Endothelial cell of umbilical vein (primary cell): ENCODE results near the gene C9orf153. TPM values are rescaled to one million over a fixed set of nuclear protein-coding genes. Genes with fewer than 3 reads are reported as not detected.

Experiments used
- BruUV-seq: library from RNA; stranded (reverse); fragments of 400-500 nt; replicated peaks from 2 replicates; lab custom pipeline; 2021; lab: Mats Ljungman, UMichigan
- CTCF ChIA-PET: fragments of 300-600, 350-600 bp; sonication (Branson Sonifier 250); formaldehyde crosslinking; loops from one replicate; lab custom pipeline; 2021; ENCODE audit warnings: antibody characterized with exemption, inconsistent platforms; lab: Charles Lee
- POLR2A ChIA-PET: fragments of 300-600, 350-600 bp; sonication (Branson Sonifier 250); formaldehyde crosslinking; loops from one replicate; lab custom pipeline; 2021; ENCODE audit warnings: antibody characterized with exemption, inconsistent platforms; lab: Charles Lee
- DNase-seq: peaks from one replicate; pipeline ENCODE4 v3.0.0-alpha.2; 2011; ENCODE audit warnings: low read depth, low spot score
- FAIRE-seq: peaks from 2 replicates; lab custom pipeline; 2011; peaks lifted over from hg19 to GRCh38; lab: Jason Lieb, UNC
- H2AFZ ChIP-seq: 2 replicates; pipeline ENCODE4 v1.6.0; 2012; ENCODE audit warnings: low read depth, low read length, control low read depth, inconsistent platforms
- H3K27ac ChIP-seq: 2 replicates; pipeline ENCODE4 v1.5.1; 2011; ENCODE audit warnings: low read depth, mild to moderate bottlenecking, control low read depth, low read length, moderate library complexity; ENCODE audit not compliant: insufficient read depth
- H3K27me3 ChIP-seq, 2 experiments: 2 replicates each; pipeline versions ENCODE4 v1.6.0 to v1.6.1; 2011; ENCODE audit warnings: low read length in 2 of 2, mixed read lengths in 1 of 2; ENCODE audit not compliant: control insufficient read depth in 2 of 2, insufficient read depth in 2 of 2
- H3K36me3 ChIP-seq, 2 experiments: 2 replicates in 1 of 2; 3 replicates in 1 of 2; pipeline ENCODE4 v1.5.1; 2011; ENCODE audit warnings: low read length in 2 of 2, mild to moderate bottlenecking in 1 of 2, moderate library complexity in 1 of 2; ENCODE audit not compliant: control insufficient read depth in 2 of 2, insufficient read depth in 2 of 2; ENCODE audit errors: extremely low read depth in 1 of 2
- H3K4me1 ChIP-seq: 3 replicates; pipeline ENCODE4 v1.5.1; 2011; ENCODE audit warnings: mild to moderate bottlenecking, low read length; ENCODE audit not compliant: control insufficient read depth, insufficient read depth; ENCODE audit errors: extremely low read depth
- H3K4me2 ChIP-seq: 2 replicates; pipeline ENCODE4 v1.6.1; 2011; ENCODE audit warnings: low read length, control low read depth, mixed read lengths; ENCODE audit not compliant: insufficient read depth
- H3K4me3 ChIP-seq, 3 experiments: fragments of 200-600 bp in 1 of 3; sonication (generic), shearing (Covaris generic) in 1 of 3; replicated peaks in 1 of 3; 2 replicates each; pipeline ENCODE4 v1.5.1; 2011 to 2016; ENCODE audit warnings: control low read depth in 3 of 3, low read length in 3 of 3, mild to moderate bottlenecking in 2 of 3, inconsistent platforms in 1 of 3, low read depth in 1 of 3, moderate library complexity in 1 of 3; ENCODE audit not compliant: insufficient read depth in 1 of 3
- H3K79me2 ChIP-seq: 2 replicates; pipeline ENCODE4 v1.6.0; 2012; ENCODE audit warnings: low read length, inconsistent platforms; ENCODE audit not compliant: control insufficient read depth, insufficient read depth
- H3K9ac ChIP-seq: replicated peaks from 2 replicates; pipeline ENCODE3; 2011; ENCODE audit warnings: low read length, control low read depth; ENCODE audit not compliant: insufficient read depth; ENCODE audit errors: extremely low read depth
- H3K9me1 ChIP-seq: replicated peaks from 3 replicates; pipeline ENCODE4 v1.6.0; 2011; ENCODE audit warnings: mild to moderate bottlenecking, low read length; ENCODE audit not compliant: control insufficient read depth, insufficient read depth; ENCODE audit errors: extremely low read depth
- H3K9me3 ChIP-seq: replicated peaks from 2 replicates; pipeline ENCODE4 v1.5.1; 2012; ENCODE audit warnings: low read length, inconsistent platforms; ENCODE audit not compliant: control insufficient read depth, insufficient read depth
- H4K20me1 ChIP-seq: replicated peaks from 2 replicates; pipeline ENCODE3; 2011; ENCODE audit warnings: mild to moderate bottlenecking, low read length; ENCODE audit not compliant: control insufficient read depth, insufficient read depth; ENCODE audit errors: extremely low read depth
- CTCF ChIP-seq, 2 donors: IDR thresholded peaks; 1 replicate in 1 of 2; 2 replicates in 1 of 2; pipeline ENCODE4 v1.5.1; 2011; ENCODE audit warnings: low read length in 2 of 2, mild to moderate bottlenecking in 2 of 2, moderate library complexity in 2 of 2, control low read depth in 1 of 2, inconsistent platforms in 1 of 2, low read depth in 1 of 2; ENCODE audit not compliant: insufficient read depth in 1 of 2; ENCODE audit errors: extremely low read depth in 1 of 2
- EZH2 ChIP-seq: IDR thresholded peaks from 2 replicates; pipeline ENCODE4 v1.6.1; 2012; ENCODE audit warnings: borderline replicate concordance, low read depth, mild to moderate bottlenecking, moderate library complexity, low read length, inconsistent platforms; ENCODE audit not compliant: severe bottlenecking
- FOS ChIP-seq: IDR thresholded peaks from 2 replicates; pipeline ENCODE4 v1.6.1; 2011; ENCODE audit warnings: mild to moderate bottlenecking, low read length, moderate library complexity, borderline replicate concordance; ENCODE audit not compliant: insufficient read depth
- GATA2 ChIP-seq: IDR thresholded peaks from 2 replicates; pipeline ENCODE4 v1.7.0; 2011; ENCODE audit warnings: low read depth, mild to moderate bottlenecking, moderate library complexity, mixed read lengths, low read length; ENCODE audit not compliant: insufficient read length, insufficient read depth
- JUN ChIP-seq: IDR thresholded peaks from 2 replicates; pipeline ENCODE4 v1.6.1; 2011; ENCODE audit warnings: borderline replicate concordance, low read depth; ENCODE audit not compliant: insufficient read length, insufficient read depth
- MYC ChIP-seq: IDR thresholded peaks from one replicate; pipeline ENCODE4 v1.6.1; 2011; ENCODE audit warnings: mild to moderate bottlenecking, low read depth, low read length
- POLR2A ChIP-seq: IDR thresholded peaks from 2 replicates; pipeline ENCODE4 v1.6.1; 2012; ENCODE audit warnings: low read depth, mild to moderate bottlenecking, control low read depth, low read length
- POLR2AphosphoS5 ChIP-seq: IDR thresholded peaks from 2 replicates; pipeline ENCODE4 v1.6.1; 2012; ENCODE audit warnings: low read depth, mild to moderate bottlenecking, control low read depth, low read length, moderate library complexity; ENCODE audit not compliant: insufficient read depth
- dilution Hi-C: fragments of 300-500 bp; cut with MboI; formaldehyde crosslinking; loops from one replicate; pipeline ENCODE4 v1.15.0; 2019; ENCODE audit warnings: low sequenced_read_pairs; ENCODE audit not compliant: extremely low pct_ligation_motif_present
- intact Hi-C: fragments of 100-400 bp; cut with micrococcal nuclease; formaldehyde crosslinking; loops from one replicate; pipeline ENCODE4 v1.10.0; 2022
- polyA plus RNA-seq, 4 experiments: library from polyadenylated mRNA; depleted of rRNA in 3 of 4; stranded (reverse) in 3 of 4; unstranded in 1 of 4; fragments of >200 nt; gene quantifications; 2 replicates each; pipeline versions ENCODE4 v1.2.1 to v1.2.3, GENCODE V29; 2011 to 2012; ENCODE audit warnings: missing spikeins in 1 of 4
- total RNA-seq: library from RNA; stranded (reverse); gene quantifications from 2 replicates; pipeline ENCODE4 v1.2.3, GENCODE V29; 2021
- TF ChIP-seq, protein P1 (sequence below): IDR thresholded peaks from 2 replicates; pipeline ENCODE4 v1.6.1; 2011; ENCODE audit not compliant: insufficient read depth, insufficient read length

C9orf153 gene
- total and polyA plus RNA-seq, 2 donors (not counting 3 experiments of a cell fraction or from before 2014, with no cell fraction given), result 0.66 TPM; not detected in 1

- no peak for TF ChIP-seq MYC
- TF ChIP-seq POLR2A, result no peak
- TF ChIP-seq FOS, result no peak
- no peak for TF ChIP-seq CTCF (IDR thresholded peaks at IDR 0.05; ENCODE audit: extremely low read depth in 1 of 2, insufficient read depth in 1 of 2, low read depth in 1 of 2, low read length in 2 of 2)
- TF ChIP-seq GATA2, result no peak
- no peak for TF ChIP-seq JUN
- TF ChIP-seq, protein P1, sequence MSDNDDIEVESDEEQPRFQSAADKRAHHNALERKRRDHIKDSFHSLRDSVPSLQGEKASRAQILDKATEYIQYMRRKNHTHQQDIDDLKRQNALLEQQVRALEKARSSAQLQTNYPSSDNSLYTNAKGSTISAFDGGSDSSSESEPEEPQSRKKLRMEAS, result no peak
- no peak for TF ChIP-seq EZH2
- no peak for TF ChIP-seq POLR2AphosphoS5
- Histone ChIP-seq H3K4me2 (no peak overlapping the region), H3K4me3 (no peak overlapping the region), H3K27ac (no peak overlapping the region), H4K20me1 (no peaks in the 10 kb centered on the region), H3K79me2 (no peaks in the 10 kb centered on the region), H2AFZ (no peak overlapping the region), H3K9ac (no peak overlapping the region), H3K4me1 (peaks cover 4% of the 10 kb centered on the region), H3K9me1 (no peaks in the 10 kb centered on the region), H3K9me3 (no peaks in the 10 kb centered on the region), H3K36me3 (no peaks in the 10 kb centered on the region), H3K27me3 (no peaks in the 10 kb centered on the region)
- POLR2A ChIA-PET, result no interaction called here
- intact Hi-C loops (no loop called here), dilution Hi-C loops (no loop called here)
- DNase-seq (no peak), FAIRE-seq (no peak)
- CTCF ChIA-PET, result interaction anchor here (1.9 kb wide), 1 partner anchor 44 kb away, joined by 5 read pairs; no protein-coding TSS in a partner anchor
- BruUV-seq, result no TSS peak
Observed at GRCh38 chr9:86246752-86247161, 12.7 kb downstream of the C9orf153 start.
